Daoy (cell line): ENCODE data around the gene SHLD2. TPM values are rescaled to one million over a fixed set of nuclear protein-coding genes. Genes with fewer than 3 reads are reported as not detected.
"Not testable (repeated sequence)": the region's sequence is repeated elsewhere in the genome, so short reads cannot be mapped to it uniquely, and the experiment has no call there.

ENCODE experiments used
- DNase-seq: peaks from one replicate; pipeline ENCODE4 v3.0.0-alpha.2; 2015; ENCODE audit warnings: low read depth
- total RNA-seq: library from RNA; depleted of rRNA; stranded (reverse); fragments of >200 nt; shearing (Covaris generic); gene quantifications from 2 replicates; pipeline ENCODE4 v1.2.3, GENCODE V29; 2014

SHLD2 gene
- total RNA-seq, 1 experiment from 2014 or later: 21.0 TPM

- peak; percentile 30 for DNase-seq
Observed at GRCh38 chr10:87083576-87084290, 11.3 kb upstream of the SHLD2 start.

- DNase-seq: peak; percentile 19
Observed at GRCh38 chr10:87084291-87084782, 10.7 kb upstream of the SHLD2 start.

- DNase-seq: no peak
Observed at GRCh38 chr10:87085537-87085936, 9.5 kb upstream of the SHLD2 start.

- no peak for DNase-seq
Observed at GRCh38 chr10:87089746-87090145, 5.3 kb upstream of the SHLD2 start.

- DNase-seq: no peak
Observed at GRCh38 chr10:87090779-87091178, 4.2 kb upstream of the SHLD2 start.

GRCh38 chr10:87092376-87092860 is 2.6 kb upstream of the SHLD2 start:
- DNase-seq: no peak

- DNase-seq: no peak
Observed at GRCh38 chr10:87092861-87093631, 2.0 kb upstream of the SHLD2 start.

GRCh38 chr10:87093632-87094372 is 1.2 kb upstream of the SHLD2 start:
- DNase-seq: peak; percentile 43

- DNase-seq: peak; percentile 79
Observed at GRCh38 chr10:87095236-87095945, 385 bp downstream of the SHLD2 start.

- no peak for DNase-seq
Observed at GRCh38 chr10:87101996-87102395, 7.0 kb downstream of the SHLD2 start.

GRCh38 chr10:87104727-87105126 is 9.7 kb downstream of the SHLD2 start:
- DNase-seq: not testable (repeated sequence)

GRCh38 chr10:87105446-87106124 is 10.6 kb downstream of the SHLD2 start:
- DNase-seq: no peak

- DNase-seq: not testable (repeated sequence)
Observed at GRCh38 chr10:87118122-87118521, 23.1 kb downstream of the SHLD2 start.

- DNase-seq: not testable (repeated sequence)
Observed at GRCh38 chr10:87119029-87119428, 24.0 kb downstream of the SHLD2 start.

- not testable (repeated sequence) for DNase-seq
Observed at GRCh38 chr10:87123351-87123750, 28.3 kb downstream of the SHLD2 start.

GRCh38 chr10:87127048-87127447 is 32.0 kb downstream of the SHLD2 start:
- not testable (repeated sequence) for DNase-seq

GRCh38 chr10:87127607-87128156 is 32.7 kb downstream of the SHLD2 start:
- not testable (repeated sequence) for DNase-seq

- not testable (repeated sequence) for DNase-seq
Observed at GRCh38 chr10:87132176-87132575, 37.2 kb downstream of the SHLD2 start.

GRCh38 chr10:87133936-87134335 is 38.9 kb downstream of the SHLD2 start:
- not testable (repeated sequence) for DNase-seq

GRCh38 chr10:87134440-87134839 is 39.4 kb downstream of the SHLD2 start:
- not testable (repeated sequence) for DNase-seq
